ENCODE data around the gene ZNF385D.
"Not testable (repeated sequence)": the region's sequence is repeated elsewhere in the genome, so short reads cannot be mapped to it uniquely, and the experiment has no call there.

ZNF385D gene

DNA sequence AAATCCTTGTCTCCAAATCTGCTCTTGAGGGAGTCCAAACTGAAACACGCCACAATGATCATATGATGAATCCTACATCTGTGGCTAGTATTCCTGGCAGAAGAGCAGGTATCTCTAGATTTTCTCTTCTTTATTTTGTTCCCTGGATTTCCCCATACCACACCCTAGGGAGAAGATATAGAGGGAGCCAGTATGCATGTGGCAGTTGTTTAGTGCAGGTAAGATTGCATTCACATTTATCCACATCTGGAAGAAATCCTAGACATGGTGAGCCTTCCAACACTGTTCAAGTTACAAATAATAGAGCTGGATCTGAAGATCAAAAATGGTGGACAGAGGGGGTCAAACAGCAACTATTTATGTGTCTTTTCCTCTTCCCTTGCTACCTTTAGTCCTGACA lies 316.7 kb downstream of the ZNF385D start:
- DNase-seq: no peak

DNA sequence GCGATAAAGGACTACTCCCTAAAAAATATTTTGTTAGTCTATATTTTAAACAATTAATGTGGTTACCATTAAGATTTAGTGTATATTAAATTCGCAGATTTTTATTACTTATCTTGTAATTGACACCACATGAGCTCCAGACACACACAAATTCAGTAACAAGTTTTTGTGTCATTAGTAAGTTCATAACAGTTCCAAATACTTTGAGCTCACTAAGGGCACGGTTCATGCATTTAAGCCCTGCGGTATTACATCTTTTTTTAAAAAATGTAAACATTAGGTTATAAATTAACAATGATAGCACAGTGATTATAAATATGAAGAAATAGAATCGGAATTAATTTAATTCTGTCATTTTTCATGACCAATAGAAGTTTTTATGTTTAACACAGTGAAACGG lies 317.3 kb downstream of the ZNF385D start:
- DNase-seq: no peak

DNA sequence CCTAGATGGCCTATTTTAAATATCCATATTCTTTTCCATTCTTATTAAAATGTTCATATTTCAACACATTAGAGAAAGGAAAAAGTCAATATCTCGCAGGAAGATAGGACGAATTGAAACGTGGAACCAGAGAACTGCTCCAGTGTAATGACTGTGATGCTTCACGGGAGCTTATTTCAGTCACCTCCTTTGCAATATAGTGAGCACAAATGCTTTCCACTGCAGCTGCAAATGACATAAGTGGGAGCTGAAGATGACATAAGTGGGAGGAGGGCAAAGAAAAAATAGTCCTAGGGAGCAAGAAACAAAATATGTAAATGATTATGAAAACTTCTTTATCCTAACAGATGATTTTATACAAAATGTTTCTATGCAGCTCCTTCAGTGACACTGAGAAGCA lies 324.1 kb downstream of the ZNF385D start:
- no peak for DNase-seq

DNA sequence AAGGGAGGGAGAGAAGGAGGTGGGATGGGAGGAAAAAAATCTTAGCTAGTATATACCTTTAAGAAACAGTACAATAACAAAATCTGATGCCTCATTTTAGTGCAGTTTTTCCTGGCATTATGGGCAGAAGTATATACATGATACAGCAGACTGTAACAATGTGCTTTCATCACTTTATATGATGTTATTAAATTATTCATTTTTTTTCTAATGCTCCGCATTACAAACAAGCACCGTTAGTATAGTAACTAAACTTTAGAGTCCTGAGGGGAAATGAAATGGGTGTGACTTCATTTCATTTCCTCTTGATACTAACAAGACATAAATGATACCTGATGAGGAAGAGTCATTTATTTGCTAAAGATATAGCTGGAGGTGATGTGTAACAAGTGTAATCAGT lies 325.3 kb downstream of the ZNF385D start:
- DNase-seq: no peak

DNA sequence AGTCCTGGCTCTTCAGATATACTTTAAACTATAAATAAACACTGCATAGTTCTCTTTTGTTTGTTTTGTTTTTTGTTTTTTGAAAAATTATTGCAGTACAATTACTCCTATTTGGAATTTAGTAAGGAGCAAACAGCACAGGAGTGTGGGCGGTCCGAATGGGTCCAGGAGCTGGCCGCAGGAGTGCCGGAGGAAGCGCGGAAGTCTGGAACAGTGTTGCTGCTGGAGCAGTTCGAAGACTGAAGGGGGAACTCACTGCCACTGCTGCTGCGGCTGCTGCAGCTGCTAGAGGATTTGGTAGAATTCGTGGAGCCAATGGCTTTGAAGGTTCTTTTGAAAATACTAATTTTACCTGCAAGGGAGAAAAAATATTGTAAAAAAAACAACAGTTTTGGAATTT lies 329.9 kb downstream of the ZNF385D start:
- DNase-seq: peak; percentile 35

DNA sequence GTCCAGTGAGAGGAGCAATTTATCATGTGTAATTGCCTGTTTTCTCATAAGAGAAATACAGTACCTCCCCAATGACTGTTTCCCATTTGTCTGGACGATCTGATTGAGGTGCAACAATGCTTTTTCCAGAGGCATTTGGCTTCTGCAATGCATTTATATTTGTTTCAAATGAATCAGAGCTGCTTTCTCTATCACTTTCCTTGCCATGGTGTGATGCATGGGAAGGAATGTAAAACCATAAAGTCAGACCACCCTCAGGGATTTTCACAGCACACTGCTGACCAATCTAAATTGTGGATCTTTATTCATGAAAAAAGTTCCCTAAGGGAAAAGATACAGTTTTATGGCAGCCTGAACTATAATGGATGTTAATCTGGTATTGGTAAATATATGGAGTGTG lies 333.0 kb downstream of the ZNF385D start:
- DNase-seq: no peak

DNA sequence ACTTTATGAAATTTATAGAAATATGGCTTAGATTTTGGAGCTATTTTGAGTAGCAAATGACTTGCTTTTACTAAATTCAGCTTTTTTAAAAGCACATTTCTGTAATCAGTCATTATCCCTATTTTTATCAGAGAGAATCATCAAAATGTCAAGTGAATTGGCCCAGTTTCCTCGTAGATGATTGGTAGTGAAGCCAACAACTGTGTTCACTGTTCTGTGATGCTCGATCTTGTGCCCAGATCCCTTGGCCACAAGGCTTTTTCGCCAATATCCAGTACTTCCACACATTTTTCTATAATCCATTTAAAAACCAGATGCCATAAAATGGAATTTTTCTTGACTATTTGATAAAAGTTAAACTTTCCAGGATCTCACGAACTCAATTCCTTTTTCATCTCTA lies 336.5 kb downstream of the ZNF385D start:
- DNase-seq: no peak

DNA sequence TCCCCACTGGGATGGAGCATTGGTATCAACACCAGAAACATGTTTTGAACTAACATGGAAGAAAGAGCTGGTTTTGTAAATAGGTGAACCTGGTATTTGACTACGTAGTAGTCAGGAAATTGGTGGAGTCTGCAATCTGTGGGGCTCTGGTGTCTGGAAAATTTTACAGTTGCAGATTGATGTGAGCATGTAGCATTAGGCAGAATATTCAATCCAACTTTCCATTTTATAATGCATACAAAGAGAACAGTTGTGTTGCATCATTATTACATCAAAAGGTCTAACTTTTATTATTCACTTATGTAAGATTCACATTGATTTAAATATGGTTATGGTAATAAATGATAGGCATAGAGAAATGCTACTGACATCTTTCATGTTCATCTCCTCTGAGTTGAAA lies 340.0 kb downstream of the ZNF385D start:
- DNase-seq: no peak

DNA sequence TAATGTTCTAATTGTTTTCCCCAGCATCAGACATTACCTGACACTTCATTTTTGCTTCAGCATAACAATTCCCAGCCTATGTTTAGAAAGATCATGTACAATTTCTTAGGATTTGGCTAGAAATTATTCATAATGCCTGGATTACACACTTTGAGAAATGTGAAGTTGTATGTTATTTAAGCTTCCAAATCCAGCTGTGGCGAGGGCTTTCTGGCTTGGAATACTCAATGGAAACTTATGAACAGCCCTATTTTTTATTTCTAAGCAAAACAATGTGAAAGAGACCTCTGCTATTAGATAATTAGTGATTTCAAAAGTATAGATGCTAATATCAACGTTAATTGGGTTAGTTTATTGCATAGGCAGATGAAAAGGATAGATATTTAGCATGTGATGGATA lies 341.6 kb downstream of the ZNF385D start:
- DNase-seq: no peak

DNA sequence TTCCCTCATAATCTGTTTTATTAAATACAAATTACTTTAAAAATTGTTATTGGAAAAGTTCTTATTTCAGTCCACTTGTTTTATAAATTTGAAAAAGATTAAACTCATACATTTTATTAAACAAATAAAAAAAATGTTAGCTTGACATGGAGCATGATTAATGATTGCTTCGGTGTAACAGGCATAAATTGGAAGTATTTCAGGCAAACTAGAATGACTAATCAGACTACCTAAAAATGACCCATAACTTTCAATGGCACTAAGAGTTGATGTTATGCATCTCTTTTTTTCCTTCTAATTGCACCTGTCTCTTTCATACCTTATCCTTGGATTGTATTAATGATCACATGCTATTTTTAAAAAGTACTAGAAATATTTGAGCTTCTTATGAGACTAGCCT lies 343.3 kb downstream of the ZNF385D start:
- no peak for DNase-seq

DNA sequence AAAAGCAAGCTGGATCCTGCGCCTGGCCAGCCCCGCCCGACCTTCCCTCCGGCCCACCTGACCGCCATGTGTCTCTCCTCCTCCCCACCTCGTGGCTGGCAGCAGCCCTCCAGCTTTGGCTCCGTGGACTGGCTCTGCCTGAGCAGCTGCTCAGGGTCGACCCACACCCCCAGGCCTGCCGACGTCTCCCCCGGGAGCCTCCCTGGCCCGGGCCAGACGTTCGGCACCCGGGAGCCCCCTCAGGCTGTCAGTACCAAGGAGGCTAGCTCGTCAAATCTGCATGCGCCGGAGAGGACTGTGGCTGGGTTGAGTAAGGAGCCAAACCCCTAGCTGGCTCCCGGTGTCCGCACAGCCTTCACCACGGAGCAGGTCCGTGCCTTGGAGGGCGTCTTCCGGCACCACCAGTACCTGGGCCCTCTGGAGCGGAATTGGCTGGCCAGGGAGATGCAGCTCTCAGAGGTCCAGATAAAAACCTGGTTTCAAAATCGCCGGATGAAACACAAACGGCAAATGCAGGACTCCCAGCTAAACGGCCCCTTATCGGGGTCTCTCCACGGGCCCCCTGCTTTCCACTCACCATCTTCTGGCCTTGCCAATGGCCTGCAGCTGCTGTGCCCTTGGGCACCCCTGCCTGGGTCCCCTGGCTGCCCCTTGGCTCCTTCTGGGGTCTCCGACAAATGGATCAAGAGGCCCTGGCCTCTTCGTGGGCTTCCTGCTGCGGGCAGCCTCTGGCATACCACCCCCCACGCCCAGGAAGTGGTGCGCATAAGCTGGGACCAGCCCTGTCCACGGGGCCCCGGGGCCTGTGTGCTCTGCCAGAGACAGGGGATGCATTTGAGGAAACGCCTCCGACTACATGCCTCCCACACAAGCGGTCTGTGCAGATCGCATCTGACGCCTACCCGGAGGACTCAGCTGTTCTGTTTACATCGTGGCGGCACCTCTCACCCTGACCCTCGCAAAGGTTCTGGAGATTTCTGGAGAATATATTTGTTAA lies 345.0 kb downstream of the ZNF385D start:
- no peak for DNase-seq

DNA sequence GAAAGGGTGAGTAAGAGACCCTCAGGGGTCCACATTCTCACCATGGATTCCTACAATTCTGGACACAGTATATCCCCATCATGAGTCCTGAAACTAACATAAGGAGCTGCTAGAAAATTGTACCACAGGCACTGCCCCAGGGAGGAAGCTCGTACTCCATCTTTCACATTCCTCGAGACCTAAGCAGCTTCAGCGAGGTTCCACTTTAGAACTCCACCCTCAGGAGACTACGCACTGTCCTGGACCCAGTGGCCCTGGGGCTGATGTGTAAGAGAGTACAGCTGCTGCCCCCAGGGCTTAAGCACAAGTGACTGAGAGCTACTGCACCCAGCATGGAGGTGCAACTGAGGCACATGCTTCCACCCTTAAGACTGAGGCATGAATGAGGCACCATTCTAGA lies 352.5 kb downstream of the ZNF385D start:
- DNase-seq: no peak

DNA sequence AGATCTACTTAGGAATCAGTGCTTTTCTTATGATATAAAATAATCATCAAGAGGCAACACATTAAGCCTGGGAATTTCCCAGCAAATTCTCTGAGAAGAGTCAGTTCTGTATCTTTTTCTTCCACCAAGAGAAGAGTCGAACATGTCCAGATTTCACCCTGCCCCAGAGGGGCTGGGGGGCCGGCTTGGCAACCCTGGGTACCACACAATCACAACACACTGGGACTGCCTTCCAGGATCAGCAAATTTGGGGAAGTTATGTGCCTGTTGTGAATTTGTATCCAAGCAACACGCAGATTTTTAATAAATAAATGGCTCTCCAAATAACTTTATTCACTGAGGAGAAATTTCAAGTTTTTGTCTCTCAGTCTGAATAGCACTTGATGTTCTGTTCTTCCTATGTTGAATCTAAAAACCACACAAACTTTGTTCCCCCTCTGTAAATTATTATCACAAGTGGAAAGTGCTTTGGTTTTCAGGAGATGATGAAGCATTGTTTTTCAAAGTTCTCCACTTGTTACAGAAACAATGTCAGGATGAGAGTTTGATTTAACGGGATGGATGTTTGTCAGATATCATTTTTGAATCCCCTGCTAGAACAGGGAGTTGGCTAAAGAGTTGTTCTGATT lies 357.2 kb downstream of the ZNF385D start:
- DNase-seq: no peak

DNA sequence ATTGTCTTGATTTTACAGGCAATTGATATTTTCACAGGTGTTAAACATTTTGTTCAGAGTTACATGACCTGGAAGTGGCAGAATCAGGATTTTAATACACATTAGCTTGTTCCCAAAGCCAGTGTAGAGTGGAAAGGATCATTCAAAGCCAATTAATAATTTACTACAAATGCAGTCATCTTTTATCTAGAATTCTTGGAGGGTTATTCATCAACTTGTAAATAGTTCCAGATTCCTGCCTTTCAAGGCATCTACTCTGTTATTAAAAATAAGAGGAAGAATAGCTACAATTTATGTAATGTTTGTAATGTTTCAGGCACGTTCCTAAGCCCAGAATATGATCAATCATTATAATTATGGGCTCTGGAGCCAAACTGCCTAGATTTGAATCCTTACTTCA lies 358.5 kb downstream of the ZNF385D start:
- DNase-seq: no peak

DNA sequence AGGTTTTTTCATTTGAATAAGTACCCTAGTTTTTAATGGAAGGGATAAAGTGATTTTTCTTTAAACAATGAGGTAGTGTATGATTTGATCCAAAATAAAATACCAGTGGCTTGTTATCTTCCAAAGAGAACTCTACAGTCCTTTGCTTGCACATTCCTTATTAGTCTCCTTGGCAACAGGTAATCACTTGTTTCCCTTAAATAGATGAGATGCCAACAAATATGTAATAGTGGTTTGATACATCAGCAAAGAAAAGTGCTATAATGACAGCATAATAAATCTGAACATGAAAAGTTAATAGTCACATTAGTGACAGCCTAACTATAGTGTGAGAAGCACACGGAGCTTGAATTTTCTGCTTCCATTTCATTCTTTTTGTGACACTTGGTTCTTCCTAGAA lies 360.2 kb downstream of the ZNF385D start:
- no peak for DNase-seq

DNA sequence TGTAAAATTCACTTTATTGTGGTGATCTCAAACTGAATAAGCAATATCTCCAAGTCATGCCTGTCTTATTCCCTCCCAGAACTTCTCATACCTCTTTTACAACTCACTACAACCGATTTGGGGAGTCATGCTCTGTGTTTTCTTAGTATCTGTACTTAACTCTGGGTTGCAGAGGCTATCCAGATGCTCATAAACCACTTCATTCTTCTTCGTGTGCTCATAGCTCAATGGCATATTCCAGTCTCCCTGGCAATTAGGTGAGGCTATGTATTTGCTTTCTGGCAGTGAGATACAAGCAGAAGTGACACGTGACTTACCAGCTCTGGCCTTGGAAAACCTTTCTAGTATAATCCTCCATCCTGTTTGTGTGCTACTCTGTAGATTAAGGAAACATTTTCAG lies 360.9 kb downstream of the ZNF385D start:
- no peak for DNase-seq

DNA sequence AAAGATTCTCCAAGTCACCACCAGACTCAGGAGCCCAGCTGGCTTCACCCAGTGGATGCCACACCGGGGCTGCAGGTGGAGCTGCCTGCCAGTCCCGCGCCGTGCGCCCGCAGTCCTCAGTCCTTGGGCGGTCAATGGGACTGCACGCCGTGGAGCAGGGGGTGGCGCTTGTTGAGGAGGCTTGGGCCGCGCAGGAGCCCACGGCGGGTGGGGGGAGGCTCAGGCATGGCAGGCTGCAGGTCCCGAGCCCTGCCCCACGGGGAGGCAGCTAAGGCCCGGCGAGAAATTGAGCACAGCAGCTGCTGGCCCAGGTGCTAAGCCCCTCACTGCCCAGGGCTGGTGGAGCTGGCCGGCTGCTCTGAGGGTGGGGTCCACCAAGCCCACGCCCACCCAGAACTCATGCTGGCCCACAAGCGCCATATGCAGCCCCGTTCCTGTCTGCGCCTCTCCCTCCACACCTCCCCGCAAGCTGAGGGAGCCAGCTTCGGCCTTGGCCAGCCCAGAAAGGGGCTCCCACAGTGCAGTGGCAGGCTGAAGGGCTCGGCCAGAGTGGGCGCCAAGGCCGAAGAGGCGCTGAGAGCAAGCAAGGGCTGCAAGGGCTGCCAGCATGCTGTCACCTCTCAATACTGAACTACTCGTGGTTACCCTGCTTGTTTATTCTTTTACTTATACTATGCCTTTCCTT lies 363.7 kb downstream of the ZNF385D start:
- DNase-seq: not testable (repeated sequence)

DNA sequence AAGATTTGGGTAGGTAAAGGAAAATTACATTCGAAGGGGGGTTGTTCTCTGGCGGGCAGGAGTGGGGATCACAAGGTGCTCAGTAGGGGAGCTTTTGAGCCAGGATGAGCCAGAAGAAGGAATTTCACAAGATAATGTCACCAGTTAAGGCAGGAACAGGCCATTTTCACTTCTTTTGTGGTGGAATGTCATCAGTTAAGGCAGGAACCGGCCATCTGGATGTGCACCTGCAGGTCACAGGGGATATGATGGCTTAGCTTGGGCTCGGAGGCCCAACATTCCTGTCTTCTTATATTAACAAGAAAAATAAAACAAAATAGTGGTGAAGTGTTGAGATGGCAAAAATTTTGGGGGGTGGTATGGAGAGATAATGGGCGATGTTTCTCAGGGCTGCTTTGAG lies 373.0 kb downstream of the ZNF385D start:
- DNase-seq: not testable (repeated sequence)

DNA sequence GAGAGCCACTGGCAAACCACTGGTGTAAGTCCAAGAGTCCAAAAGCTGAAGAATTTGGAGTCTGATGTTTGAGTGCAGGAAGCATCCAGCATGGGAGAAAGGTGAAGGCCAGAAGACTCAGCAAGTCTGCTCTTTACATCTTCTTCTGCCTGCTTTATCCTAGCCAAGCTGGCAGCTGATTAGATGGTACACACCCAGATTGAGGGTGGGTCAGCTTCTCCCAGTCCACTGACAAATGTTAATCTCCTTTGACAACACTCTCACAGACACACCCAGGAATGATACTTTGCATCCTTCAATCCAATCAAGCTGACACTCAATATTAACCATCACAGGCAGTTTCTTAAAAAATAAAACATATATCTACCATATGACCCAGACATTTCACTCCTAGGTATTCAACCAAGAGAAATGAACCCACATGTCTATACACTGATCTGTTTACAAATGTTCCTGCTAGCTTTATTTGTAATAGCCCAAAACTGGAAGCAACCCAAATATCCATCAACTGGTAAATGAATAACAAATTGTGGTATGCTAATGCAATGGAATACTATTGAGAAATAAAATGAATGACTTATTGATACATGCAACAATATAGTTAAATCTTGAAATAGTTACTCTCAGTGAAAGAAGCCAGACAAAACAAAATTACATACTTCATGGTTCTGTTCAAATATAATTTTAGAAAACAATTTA lies 373.8 kb downstream of the ZNF385D start:
- no peak for DNase-seq

DNA sequence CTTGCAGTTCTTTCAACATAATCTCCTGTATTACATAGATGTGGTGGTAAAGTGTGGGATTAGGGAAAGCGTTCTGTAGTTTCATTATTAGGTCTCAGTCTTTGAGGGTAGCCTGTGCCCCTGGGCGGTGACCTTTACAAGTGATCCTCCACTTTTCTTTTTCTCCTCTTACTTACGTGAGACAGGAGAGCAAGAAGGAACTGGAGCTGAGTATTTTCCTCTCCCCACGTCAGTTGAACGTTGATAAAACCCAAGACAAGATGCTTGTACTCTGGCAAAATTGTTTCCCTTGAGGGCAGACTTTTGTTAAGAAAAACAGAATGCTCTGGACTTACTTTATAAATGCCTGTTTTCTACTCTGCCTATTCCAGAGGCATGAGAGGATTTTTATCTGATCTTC lies 378.7 kb downstream of the ZNF385D start:
- DNase-seq: no peak
